ENCODE results near the gene ZIC1.

GRCh38 chr3:147398813-147399534 lies 10.2 kb upstream of the ZIC1 start:
- TF ChIP-seq CTCF (IDR thresholded peaks at IDR 0.05) (no peak), POLR2A (IDR thresholded peaks at IDR 0.05) (no peak)

All from breast epithelium (tissue), 3 donors.